Activated CD8-positive, alpha-beta T cell treated with anti-CD3 and anti-CD28 coated beads, Interleukin-2, amount 10 ng/mL, durations not matched to agents 7 days and 5 days (primary cell): Measurements from ENCODE around the gene CKAP4. TPM values are rescaled to one million over a fixed set of nuclear protein-coding genes. Genes with fewer than 3 reads are reported as not detected.

Source experiments
- ATAC-seq: fragments of 150-1000 bp; cut with Tn5 transposase; one replicate; pipeline ENCODE4 v1.10.0; 2021; ENCODE audit warnings: moderate library complexity
- CTCF ChIA-PET: fragments of 350-600 bp; sonication (Branson Sonifier 250); formaldehyde crosslinking; loops from one replicate; lab custom pipeline; 2021; ENCODE audit warnings: antibody characterized with exemption; lab: Charles Lee
- POLR2A ChIA-PET: fragments of 350-600 bp; sonication (Branson Sonifier 250); formaldehyde crosslinking; loops from one replicate; lab custom pipeline; 2021; ENCODE audit warnings: antibody characterized with exemption; lab: Charles Lee
- DNase-seq: peaks from one replicate; pipeline ENCODE4 v3.0.0-alpha.2; 2020
- H3K27ac Mint-ChIP-seq: one replicate; pipeline ENCODE4 v1.8.0; 2021; ENCODE audit warnings: mild to moderate bottlenecking, mixed read lengths
- H3K27me3 Mint-ChIP-seq: one replicate; pipeline ENCODE4 v1.8.0; 2021; ENCODE audit warnings: low read depth, mixed read lengths
- H3K36me3 Mint-ChIP-seq: one replicate; pipeline ENCODE4 v1.8.0; 2021; ENCODE audit warnings: low read depth, mixed read lengths
- H3K4me1 Mint-ChIP-seq: one replicate; pipeline ENCODE4 v1.8.0; 2021; ENCODE audit warnings: low read depth, mixed read lengths
- H3K4me3 Mint-ChIP-seq: one replicate; pipeline ENCODE4 v1.8.0; 2021; ENCODE audit warnings: mild to moderate bottlenecking, mixed read lengths
- H3K9me3 Mint-ChIP-seq: one replicate; pipeline ENCODE4 v1.8.0; 2022; ENCODE audit warnings: mixed read lengths; ENCODE audit not compliant: insufficient read depth
- total RNA-seq, 2 experiments: library from RNA; stranded (reverse); gene quantifications; one replicate each; pipeline ENCODE4 v1.2.3, GENCODE V29; 2021

Gene CKAP4
- total RNA-seq, 2 experiments from 2014 or later = 0.47 to 0.52 TPM

- DNase-seq = no peak
- ChIA-PET POLR2A (no interaction called here), CTCF (no interaction called here)
- Mint-ChIP-seq H3K4me3 (no peak overlapping the region), H3K27ac (no peak overlapping the region), H3K4me1 (no peaks in the 10 kb centered on the region), H3K9me3 (no peaks in the 10 kb centered on the region), H3K36me3 (no peaks in the 10 kb centered on the region), H3K27me3 (peaks cover 14% of the 10 kb centered on the region)
- ATAC-seq = no peak
Measured at GRCh38 chr12:106193394-106194215, 54.2 kb downstream of the CKAP4 start.

DNA sequence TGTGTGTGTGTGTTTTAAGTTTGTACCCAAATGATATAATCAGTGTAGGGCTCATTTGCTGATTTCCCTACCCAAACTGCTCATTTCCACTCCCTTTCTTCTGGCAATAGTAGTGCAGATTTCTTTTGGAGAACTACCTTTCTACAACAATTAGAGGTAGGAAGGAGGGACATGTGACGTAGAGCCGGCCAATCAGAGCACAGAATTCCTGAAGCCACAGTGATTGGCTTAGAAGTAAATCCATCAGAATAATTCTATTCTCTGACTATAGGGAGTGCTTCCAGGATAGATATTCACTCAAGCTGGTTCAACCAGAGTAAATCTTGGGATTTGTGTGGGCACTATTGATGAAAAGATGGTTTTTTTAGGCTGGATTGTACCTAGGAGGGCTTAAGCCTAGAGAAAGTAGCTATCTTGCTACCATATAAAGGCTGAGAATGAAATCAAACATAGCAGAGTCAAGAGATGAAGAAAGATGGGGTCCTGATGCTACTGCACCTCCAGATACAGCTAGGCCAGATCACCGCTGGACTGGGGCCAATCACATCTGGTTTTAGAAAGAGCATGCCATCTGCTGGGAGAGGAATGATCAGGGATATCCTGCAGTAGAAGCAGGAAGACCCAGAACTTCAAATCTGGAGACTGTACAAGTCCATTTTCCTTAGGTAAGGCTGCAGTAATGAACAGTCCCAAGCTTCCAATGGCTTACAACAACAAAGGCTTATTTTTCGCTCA, 55.0 kb downstream of the CKAP4 start:
- POLR2A ChIA-PET = no interaction called here
- CTCF ChIA-PET = no interaction called here
- H3K4me3 Mint-ChIP-seq = no peak overlapping the region

GRCh38 chr12:106190581-106190980, 57.2 kb downstream of the CKAP4 start:
- ATAC-seq (no peak), DNase-seq (no peak)
- peaks cover 12% of the 10 kb centered on the region for H3K27me3 Mint-ChIP-seq
- POLR2A ChIA-PET = no interaction called here
- H3K9me3 Mint-ChIP-seq = no peaks in the 10 kb centered on the region
- H3K27ac Mint-ChIP-seq = no peak overlapping the region
- H3K4me3 Mint-ChIP-seq = no peak overlapping the region
- H3K4me1 Mint-ChIP-seq = no peaks in the 10 kb centered on the region
- H3K36me3 Mint-ChIP-seq = no peaks in the 10 kb centered on the region
- CTCF ChIA-PET = interaction anchor here (0.9 kb wide), 1 partner anchor 19 kb away, joined by 3 read pairs; no protein-coding TSS in a partner anchor

More for the DNA sequence above, 55.0 kb downstream of the CKAP4 start:
- Mint-ChIP-seq H3K4me1 (no peaks in the 10 kb centered on the region), H3K27ac (no peak overlapping the region), H3K27me3 (peaks cover 11% of the 10 kb centered on the region), H3K36me3 (no peaks in the 10 kb centered on the region), H3K9me3 (no peaks in the 10 kb centered on the region)
- no peak for ATAC-seq
- no peak for DNase-seq

DNA sequence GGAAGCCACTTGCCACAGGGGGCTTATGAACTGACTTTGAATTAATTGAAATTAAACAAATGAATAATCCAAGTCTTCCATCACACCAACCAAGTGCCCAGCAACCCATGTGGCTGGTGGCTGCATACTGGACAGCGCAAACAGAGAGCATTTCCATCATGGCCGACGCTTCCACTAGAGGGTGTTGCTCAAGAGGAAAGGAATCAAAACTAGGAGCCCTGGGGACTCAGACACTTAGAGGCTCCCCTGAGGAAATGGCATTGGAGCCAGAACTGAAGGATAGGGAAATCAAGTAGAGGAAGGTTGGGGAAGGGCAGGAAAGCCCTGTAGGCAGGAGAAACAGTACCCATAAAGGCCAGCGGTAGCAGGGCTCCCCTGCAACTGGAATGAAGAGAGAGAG, 58.5 kb downstream of the CKAP4 start:
- ChIA-PET POLR2A (no interaction called here), CTCF (no interaction called here)
- no peak overlapping the region for H3K27ac Mint-ChIP-seq
- H3K4me3 Mint-ChIP-seq = no peak overlapping the region
- H3K27me3 Mint-ChIP-seq = peaks cover 12% of the 10 kb centered on the region
- no peak for DNase-seq
- H3K9me3 Mint-ChIP-seq = no peaks in the 10 kb centered on the region
- H3K36me3 Mint-ChIP-seq = no peaks in the 10 kb centered on the region
- ATAC-seq = no peak
- H3K4me1 Mint-ChIP-seq = no peaks in the 10 kb centered on the region

GRCh38 chr12:106188256-106188655, 59.6 kb downstream of the CKAP4 start:
- no peak overlapping the region for H3K4me3 Mint-ChIP-seq
- DNase-seq (no peak), ATAC-seq (no peak)
- no peaks in the 10 kb centered on the region for H3K9me3 Mint-ChIP-seq
- H3K27ac Mint-ChIP-seq = no peak overlapping the region
- no peaks in the 10 kb centered on the region for H3K36me3 Mint-ChIP-seq
- ChIA-PET POLR2A (no interaction called here), CTCF (no interaction called here)
- H3K4me1 Mint-ChIP-seq = no peaks in the 10 kb centered on the region
- peaks cover 12% of the 10 kb centered on the region for H3K27me3 Mint-ChIP-seq

Other genes starting within 250 kb of the CKAP4 start
- gene NUAK1, start 109.1 kb downstream of the CKAP4 start, total RNA-seq = not detected
- gene TCP11L2, start 54.7 kb upstream of the CKAP4 start, total RNA-seq = 1 to 10 TPM; 5.9 to 6.4 TPM
- 1 to 10 TPM; 5.4 to 6.6 TPM for gene POLR3B, start 109.7 kb upstream of the CKAP4 start, total RNA-seq